Measurements from ENCODE around the gene TRIM61. TPM values are rescaled to one million over a fixed set of nuclear protein-coding genes. Genes with fewer than 3 reads are reported as not detected.

Gene TRIM61
- total RNA-seq, 6 donors from 2014 or later: 0.44 to 2.4 (median 1.1) TPM

DNA sequence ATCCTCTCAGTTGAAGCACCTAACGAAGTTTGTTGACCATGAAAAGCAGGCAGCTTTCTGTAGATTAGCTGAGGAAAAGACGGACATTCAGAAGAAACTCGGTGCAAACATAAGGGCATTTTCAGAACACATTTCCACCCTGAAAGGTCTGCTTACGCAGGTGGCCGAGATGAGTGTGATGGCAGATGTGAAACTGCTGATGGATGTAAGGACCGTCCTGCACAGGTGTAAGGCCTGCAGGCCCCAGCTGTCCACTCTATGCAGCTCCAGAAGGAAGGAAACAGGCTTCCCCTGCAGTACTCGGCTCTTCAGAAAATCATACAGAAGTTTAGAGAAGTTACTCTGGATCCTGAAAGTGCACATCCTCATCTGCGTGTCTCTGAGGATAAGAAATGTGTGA lies 33.5 kb upstream of the TRIM61 start:
- TF ChIP-seq POLR2A (IDR thresholded peaks at IDR 0.05) (no peak), EP300 (IDR thresholded peaks at IDR 0.05) (no peak), POLR2AphosphoS5 (IDR thresholded peaks at IDR 0.05) (no peak)
- TF ChIP-seq, protein P1, sequence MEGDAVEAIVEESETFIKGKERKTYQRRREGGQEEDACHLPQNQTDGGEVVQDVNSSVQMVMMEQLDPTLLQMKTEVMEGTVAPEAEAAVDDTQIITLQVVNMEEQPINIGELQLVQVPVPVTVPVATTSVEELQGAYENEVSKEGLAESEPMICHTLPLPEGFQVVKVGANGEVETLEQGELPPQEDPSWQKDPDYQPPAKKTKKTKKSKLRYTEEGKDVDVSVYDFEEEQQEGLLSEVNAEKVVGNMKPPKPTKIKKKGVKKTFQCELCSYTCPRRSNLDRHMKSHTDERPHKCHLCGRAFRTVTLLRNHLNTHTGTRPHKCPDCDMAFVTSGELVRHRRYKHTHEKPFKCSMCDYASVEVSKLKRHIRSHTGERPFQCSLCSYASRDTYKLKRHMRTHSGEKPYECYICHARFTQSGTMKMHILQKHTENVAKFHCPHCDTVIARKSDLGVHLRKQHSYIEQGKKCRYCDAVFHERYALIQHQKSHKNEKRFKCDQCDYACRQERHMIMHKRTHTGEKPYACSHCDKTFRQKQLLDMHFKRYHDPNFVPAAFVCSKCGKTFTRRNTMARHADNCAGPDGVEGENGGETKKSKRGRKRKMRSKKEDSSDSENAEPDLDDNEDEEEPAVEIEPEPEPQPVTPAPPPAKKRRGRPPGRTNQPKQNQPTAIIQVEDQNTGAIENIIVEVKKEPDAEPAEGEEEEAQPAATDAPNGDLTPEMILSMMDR (IDR thresholded peaks at IDR 0.05): no peak
- no peaks in the 10 kb centered on the region for H3K9me3 ChIP-seq
- H3K27ac ChIP-seq: no peak overlapping the region
- no peak overlapping the region for H3K4me3 ChIP-seq
- ATAC-seq (ENCODE audit: low FRiP score in 2 of 2) (no peak), DNase-seq (no peak)
- H3K36me3 ChIP-seq: no peaks in the 10 kb centered on the region
- no peaks in the 10 kb centered on the region for H3K27me3 ChIP-seq
- WGBS, 2 donors: 72 to 79% methylated on average over 8 of the region's 8 CpGs
- H3K4me1 ChIP-seq: no peaks in the 10 kb centered on the region

DNA sequence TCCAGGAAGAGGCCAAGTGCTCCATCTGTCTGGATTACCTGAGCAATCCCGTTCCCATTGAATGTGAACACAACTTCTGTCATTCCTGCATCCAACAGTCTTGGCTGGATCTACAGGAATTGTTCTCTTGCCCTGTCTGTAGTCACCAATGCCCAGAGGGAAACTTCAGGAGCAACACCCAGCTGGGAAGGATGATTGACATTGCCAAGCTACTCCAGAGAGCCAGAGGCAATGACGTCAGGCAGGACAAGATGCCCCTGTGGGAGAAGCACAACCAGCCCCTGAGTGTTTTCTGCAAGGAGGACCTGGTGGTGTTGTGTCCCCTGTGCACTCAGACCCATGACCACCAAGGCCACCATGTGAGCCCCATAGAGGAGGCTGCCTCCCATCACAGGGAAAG lies 33.0 kb upstream of the TRIM61 start:
- WGBS, 2 donors: 86 to 100% methylated on average over 2 of the region's 2 CpGs
- TF ChIP-seq EP300 (IDR thresholded peaks at IDR 0.05) (no peak), POLR2A (IDR thresholded peaks at IDR 0.05) (no peak), POLR2AphosphoS5 (IDR thresholded peaks at IDR 0.05) (no peak)
- TF ChIP-seq, protein P1 (IDR thresholded peaks at IDR 0.05): no peak

DNA sequence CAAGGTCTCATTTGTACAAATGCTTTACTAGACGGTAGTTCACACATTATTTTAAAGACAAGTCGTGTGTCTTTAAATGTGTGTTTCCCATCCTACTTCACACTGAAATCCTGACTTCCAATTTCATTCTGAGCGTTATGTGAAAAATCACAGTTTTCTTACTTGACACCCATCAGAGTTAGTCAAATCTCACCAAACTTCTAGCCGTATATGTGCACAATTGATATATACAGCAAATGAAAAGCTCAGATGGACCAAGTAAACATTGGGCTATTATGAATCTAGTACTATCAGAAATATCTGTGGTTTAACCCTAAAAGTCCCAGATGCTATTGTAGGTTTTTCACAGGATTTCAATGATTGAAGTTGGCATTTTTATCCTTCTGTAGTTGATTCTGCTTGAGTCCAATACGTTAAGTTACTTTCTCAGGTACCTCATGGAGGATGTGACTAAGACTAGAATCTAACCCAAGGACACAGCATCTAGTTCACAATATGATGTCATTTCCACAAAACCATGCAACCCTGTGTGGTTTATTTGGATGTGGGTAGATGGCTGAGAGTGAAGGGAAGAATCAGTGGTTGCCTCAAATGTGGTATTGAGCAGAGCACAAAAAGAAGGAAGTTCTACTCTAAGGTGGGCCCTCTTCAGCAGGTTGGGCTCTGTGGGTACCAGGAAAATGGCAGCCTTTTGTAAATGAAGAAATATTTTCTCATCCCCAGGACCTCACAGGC lies 32.2 kb upstream of the TRIM61 start:
- DNase-seq: no peak
- no peaks in the 10 kb centered on the region for H3K36me3 ChIP-seq
- TF ChIP-seq, protein P1 (IDR thresholded peaks at IDR 0.05): no peak
- no peak for TF ChIP-seq EP300 (IDR thresholded peaks at IDR 0.05)
- no peak for TF ChIP-seq POLR2A (IDR thresholded peaks at IDR 0.05)
- TF ChIP-seq POLR2AphosphoS5 (IDR thresholded peaks at IDR 0.05): no peak
- WGBS, 2 donors: 80 to 82% methylated on average over 5 of the region's 5 CpGs
- H3K9me3 ChIP-seq: no peaks in the 10 kb centered on the region
- H3K4me1 ChIP-seq: no peaks in the 10 kb centered on the region
- H3K27ac ChIP-seq: no peak overlapping the region
- ATAC-seq (ENCODE audit: low FRiP score in 2 of 2): no peak
- H3K4me3 ChIP-seq: no peak overlapping the region
- H3K27me3 ChIP-seq: no peaks in the 10 kb centered on the region

More for the DNA sequence above, 33.0 kb upstream of the TRIM61 start:
- ATAC-seq (ENCODE audit: low FRiP score in 2 of 2): no peak
- no peaks in the 10 kb centered on the region for H3K4me1 ChIP-seq
- no peak overlapping the region for H3K27ac ChIP-seq
- no peaks in the 10 kb centered on the region for H3K36me3 ChIP-seq
- no peaks in the 10 kb centered on the region for H3K27me3 ChIP-seq
- no peaks in the 10 kb centered on the region for H3K9me3 ChIP-seq
- no peak overlapping the region for H3K4me3 ChIP-seq
- no peak for DNase-seq

DNA sequence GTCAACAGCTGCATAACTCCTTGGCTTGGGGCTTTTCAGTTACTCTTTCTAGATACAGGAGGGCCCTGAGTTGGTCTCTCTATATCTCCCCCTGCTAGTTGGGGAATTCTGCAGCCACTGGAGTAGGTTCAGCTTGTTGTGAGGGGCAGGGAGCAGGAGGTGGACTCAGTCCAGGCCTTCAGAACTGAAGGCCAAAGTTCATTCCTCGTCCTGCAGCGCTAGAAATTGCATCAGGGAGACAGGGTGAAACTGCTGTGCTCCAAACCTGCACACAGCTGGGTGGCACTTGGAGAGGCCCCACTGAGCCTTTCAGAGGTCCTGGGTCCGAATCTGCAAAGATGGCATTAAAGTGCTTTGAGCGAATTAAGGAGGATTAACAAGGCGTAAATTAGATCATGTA lies 29.4 kb upstream of the TRIM61 start:
- Histone ChIP-seq H3K4me1 (no peaks in the 10 kb centered on the region), H3K27ac (no peak overlapping the region), H3K27me3 (no peaks in the 10 kb centered on the region), H3K36me3 (no peaks in the 10 kb centered on the region), H3K9me3 (no peaks in the 10 kb centered on the region), H3K4me3 (no peak overlapping the region)
- WGBS, 2 donors: 69 to 78% methylated on average over 5 of the region's 5 CpGs
- DNase-seq (no peak), ATAC-seq (ENCODE audit: low FRiP score in 2 of 2) (no peak)
- TF ChIP-seq POLR2AphosphoS5 (IDR thresholded peaks at IDR 0.05) (no peak), POLR2A (IDR thresholded peaks at IDR 0.05) (no peak), EP300 (IDR thresholded peaks at IDR 0.05) (no peak)
- TF ChIP-seq, protein P1 (IDR thresholded peaks at IDR 0.05): no peak

DNA sequence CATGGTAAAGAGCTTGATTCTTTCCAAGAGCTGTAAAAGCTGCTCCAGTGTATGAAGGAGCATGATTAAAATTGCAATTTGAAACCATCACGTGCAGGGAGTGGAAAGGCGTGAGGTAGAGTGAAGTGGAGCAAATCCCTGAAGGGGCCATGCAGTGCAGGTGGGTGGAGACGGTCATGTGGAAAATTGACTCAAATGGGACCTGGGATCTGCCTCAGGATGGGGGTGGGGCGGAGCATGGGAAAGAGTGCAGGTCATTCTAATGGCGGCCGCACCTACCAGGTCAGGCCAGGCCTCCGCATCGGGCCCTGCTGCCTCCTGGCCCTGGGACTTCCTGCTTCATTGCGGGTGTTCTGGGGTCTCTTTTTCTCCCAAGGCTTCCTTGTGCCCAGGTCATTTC lies 29.0 kb upstream of the TRIM61 start:
- H3K4me1 ChIP-seq: no peaks in the 10 kb centered on the region
- no peak overlapping the region for H3K27ac ChIP-seq
- 68 to 89% methylated on average over 9 of the region's 9 CpGs for WGBS, 2 donors
- H3K4me3 ChIP-seq: no peak overlapping the region
- no peaks in the 10 kb centered on the region for H3K27me3 ChIP-seq
- H3K36me3 ChIP-seq: no peaks in the 10 kb centered on the region
- no peaks in the 10 kb centered on the region for H3K9me3 ChIP-seq
- ATAC-seq (ENCODE audit: low FRiP score in 2 of 2) (no peak), DNase-seq (no peak)
- TF ChIP-seq EP300 (IDR thresholded peaks at IDR 0.05): no peak
- TF ChIP-seq, protein P1 (IDR thresholded peaks at IDR 0.05): no peak
- no peak for TF ChIP-seq POLR2A (IDR thresholded peaks at IDR 0.05)
- TF ChIP-seq POLR2AphosphoS5 (IDR thresholded peaks at IDR 0.05): no peak

All from upper lobe of left lung (tissue), 6 donors.